Spleen (tissue), 11 donors: ENCODE measurements around the gene LRP2. TPM values are rescaled to one million over a fixed set of nuclear protein-coding genes. Genes with fewer than 3 reads are reported as not detected.

Source experiments
- DNase-seq: peaks from one replicate; pipeline ENCODE4 v3.0.0-alpha.2; 2020
- H3K27ac ChIP-seq, 8 donors: fragments of 200-600 bp; sonication (generic) in 7 of 8; 1 replicate in 4 of 8; 2 replicates in 4 of 8; pipeline versions ENCODE4 v1.5.0 to v1.8.0; 2016 to 2021; ENCODE audit warnings: inconsistent platforms in 4 of 8, mild to moderate bottlenecking in 4 of 8, moderate library complexity in 1 of 8
- H3K27me3 ChIP-seq, 7 donors: fragments of 200-600 bp; sonication (generic) in 6 of 7; replicated peaks in 1 of 7; 1 replicate in 4 of 7; 2 replicates in 3 of 7; pipeline versions ENCODE4 v1.5.0 to v1.8.0; 2016 to 2021; ENCODE audit warnings: inconsistent platforms in 3 of 7, mild to moderate bottlenecking in 1 of 7
- H3K36me3 ChIP-seq, 6 donors: fragments of 200-600 bp; sonication (generic) in 5 of 6; 1 replicate in 4 of 6; 2 replicates in 2 of 6; pipeline versions ENCODE4 v1.5.0 to v1.8.0; 2016 to 2021; ENCODE audit warnings: inconsistent platforms in 2 of 6
- H3K4me1 ChIP-seq, 6 donors: fragments of 200-600 bp; sonication (generic) in 5 of 6; 1 replicate in 3 of 6; 2 replicates in 3 of 6; pipeline versions ENCODE4 v1.5.0 to v1.8.0; 2016 to 2021; ENCODE audit warnings: inconsistent platforms in 3 of 6
- H3K4me3 ChIP-seq, 8 donors: fragments of 200-600 bp; sonication (generic) in 7 of 8; 1 replicate in 4 of 8; 2 replicates in 4 of 8; pipeline versions ENCODE4 v1.5.0 to v1.8.0; 2016 to 2021; ENCODE audit warnings: inconsistent platforms in 4 of 8, mild to moderate bottlenecking in 4 of 8, moderate library complexity in 2 of 8
- H3K9me3 ChIP-seq, 8 donors: fragments of 200-600 bp; sonication (generic) in 7 of 8; 1 replicate in 4 of 8; 2 replicates in 4 of 8; pipeline versions ENCODE4 v1.5.0 to v1.8.0; 2016 to 2021; ENCODE audit warnings: inconsistent platforms in 4 of 8
- POLR2A ChIP-seq, 3 donors: fragments of 450-650 bp; IDR thresholded peaks; one replicate each; pipeline ENCODE4 v1.5.1; 2017; ENCODE audit warnings: antibody characterized with exemption in 3 of 3, mild to moderate bottlenecking in 1 of 3
- POLR2AphosphoS5 ChIP-seq, 3 donors: sonication (generic); formaldehyde crosslinking; IDR thresholded peaks; one replicate each; pipeline ENCODE4 v1.5.1; 2017; ENCODE audit warnings: antibody characterized with exemption in 3 of 3
- WGBS, 5 donors: extraction: QIAGEN DNeasy Blood & Tissue Kit in 3 of 5; methylation state at CpG; one replicate each; pipeline versions ENCODE4 v1.1.5 to v1.1.7; 2013 to 2018; 5-methylcytosine and 5-hydroxymethylcytosine counted together
- intact Hi-C: fragments of 100-400 bp; cut with DNase I; formaldehyde crosslinking; loops from one replicate; pipeline ENCODE4 v1.15.0; 2023; ENCODE audit warnings: low total_unique reads
- polyA plus RNA-seq, 3 donors: library from polyadenylated mRNA; stranded (reverse); fragments of 200-250 nt; gene quantifications; one replicate each; pipeline ENCODE4 v1.2.1, GENCODE V29; 2013
- total RNA-seq, 7 donors: library from RNA; depleted of rRNA in 3 of 7; stranded (reverse); fragments of >200 nt in 3 of 7; fragmentation: NEBNext Ultra II Directional in 4 of 7; extraction: Animal tissue kit (Norgen Biotek cat#: 25700) in 4 of 7; gene quantifications; one replicate each; pipeline versions ENCODE4 v1.1.0 to v1.2.1, GENCODE V29; 2016 to 2021
- TF ChIP-seq, protein P1 (sequence below), 11 experiments: fragments of 200-600 bp in 7 of 11; fragments of 450-650 bp in 4 of 11; sonication (generic) in 4 of 11; IDR thresholded peaks in 8 of 11; conservative IDR thresholded peaks in 3 of 11; 1 replicate in 7 of 11; 2 replicates in 4 of 11; pipeline versions ENCODE4 v1.4.0 to v1.8.0; 2016 to 2021; ENCODE audit warnings: antibody characterized with exemption in 11 of 11, inconsistent platforms in 4 of 11, mild to moderate bottlenecking in 1 of 11
- donor health status: healthy with polysubstance abuse.
- donor health status: DM: no; HTN: no; CAD: no; lungs with moderate emphysema.
- donor health status: DM: no; HTN: no; CAD: no.
- donor health status: Bipolar disorder and iron deficiency.
- donor health status: healthy.
- donor health status: DM: no; HTN: no; CAD: no.
- donor health status: DM: yes; HTN: yes; CAD: no.

The LRP2 gene
- total and polyA plus RNA-seq, 10 donors = not detected

DNA sequence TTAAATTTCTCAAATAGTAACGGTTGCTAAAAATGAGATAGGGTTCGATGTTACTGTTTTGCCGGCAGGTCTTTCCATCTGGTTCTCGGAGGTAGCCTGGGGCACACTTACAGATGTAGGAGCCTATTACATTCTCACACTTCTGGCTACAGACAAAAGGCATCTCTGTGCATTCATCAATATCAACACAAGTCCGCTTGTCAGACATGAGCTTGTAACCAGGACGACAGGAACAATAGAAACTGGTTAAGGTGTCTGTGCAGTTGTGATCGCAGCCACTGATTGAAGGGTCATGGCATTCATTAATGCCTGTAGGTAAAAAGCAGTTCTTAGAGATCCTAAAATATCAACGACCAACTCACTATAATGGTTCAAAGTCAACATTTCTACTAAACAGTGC, 176.6 kb downstream of the LRP2 start:
- no peak for DNase-seq
- H3K36me3 ChIP-seq = no peaks in the 10 kb centered on the region
- no peak overlapping the region for H3K4me3 ChIP-seq
- TF ChIP-seq POLR2A (IDR thresholded peaks at IDR 0.05) = no peak
- TF ChIP-seq, protein P1, sequence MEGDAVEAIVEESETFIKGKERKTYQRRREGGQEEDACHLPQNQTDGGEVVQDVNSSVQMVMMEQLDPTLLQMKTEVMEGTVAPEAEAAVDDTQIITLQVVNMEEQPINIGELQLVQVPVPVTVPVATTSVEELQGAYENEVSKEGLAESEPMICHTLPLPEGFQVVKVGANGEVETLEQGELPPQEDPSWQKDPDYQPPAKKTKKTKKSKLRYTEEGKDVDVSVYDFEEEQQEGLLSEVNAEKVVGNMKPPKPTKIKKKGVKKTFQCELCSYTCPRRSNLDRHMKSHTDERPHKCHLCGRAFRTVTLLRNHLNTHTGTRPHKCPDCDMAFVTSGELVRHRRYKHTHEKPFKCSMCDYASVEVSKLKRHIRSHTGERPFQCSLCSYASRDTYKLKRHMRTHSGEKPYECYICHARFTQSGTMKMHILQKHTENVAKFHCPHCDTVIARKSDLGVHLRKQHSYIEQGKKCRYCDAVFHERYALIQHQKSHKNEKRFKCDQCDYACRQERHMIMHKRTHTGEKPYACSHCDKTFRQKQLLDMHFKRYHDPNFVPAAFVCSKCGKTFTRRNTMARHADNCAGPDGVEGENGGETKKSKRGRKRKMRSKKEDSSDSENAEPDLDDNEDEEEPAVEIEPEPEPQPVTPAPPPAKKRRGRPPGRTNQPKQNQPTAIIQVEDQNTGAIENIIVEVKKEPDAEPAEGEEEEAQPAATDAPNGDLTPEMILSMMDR (IDR thresholded peaks at IDR 0.05 in 8 of 11, conservative IDR thresholded peaks at IDR 0.05 in 3 of 11) = no peak
- no peak for TF ChIP-seq POLR2AphosphoS5 (IDR thresholded peaks at IDR 0.05)
- no peak overlapping the region for H3K27ac ChIP-seq
- intact Hi-C loops = no loop called here
- 85 to 92% (median 88%) methylated on average over 8 of the region's 8 CpGs for WGBS, 5 donors
- H3K4me1 ChIP-seq = no peaks in the 10 kb centered on the region
- H3K27me3 ChIP-seq = no peaks in the 10 kb centered on the region
- H3K9me3 ChIP-seq = no peaks in the 10 kb centered on the region

DNA sequence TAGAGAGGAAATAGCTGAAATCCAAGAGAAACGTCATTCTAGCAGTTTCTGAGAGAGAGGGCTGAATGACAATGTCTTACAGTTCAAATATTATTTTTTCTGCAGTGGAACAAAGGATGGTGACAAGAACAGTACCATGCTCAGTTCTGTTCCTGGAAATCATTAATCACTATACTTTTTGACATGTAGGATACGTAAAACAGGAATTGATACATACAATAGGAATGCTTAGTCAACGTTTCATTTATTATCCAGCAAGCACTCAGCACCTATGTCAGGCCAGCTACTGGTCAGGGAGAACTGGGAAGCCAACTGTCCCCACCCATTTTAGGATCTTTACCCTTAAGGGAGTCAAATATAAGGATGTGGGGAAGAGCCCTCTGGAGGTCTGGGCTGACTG, 178.3 kb downstream of the LRP2 start:
- DNase-seq = no peak
- H3K27ac ChIP-seq = no peak overlapping the region

DNA sequence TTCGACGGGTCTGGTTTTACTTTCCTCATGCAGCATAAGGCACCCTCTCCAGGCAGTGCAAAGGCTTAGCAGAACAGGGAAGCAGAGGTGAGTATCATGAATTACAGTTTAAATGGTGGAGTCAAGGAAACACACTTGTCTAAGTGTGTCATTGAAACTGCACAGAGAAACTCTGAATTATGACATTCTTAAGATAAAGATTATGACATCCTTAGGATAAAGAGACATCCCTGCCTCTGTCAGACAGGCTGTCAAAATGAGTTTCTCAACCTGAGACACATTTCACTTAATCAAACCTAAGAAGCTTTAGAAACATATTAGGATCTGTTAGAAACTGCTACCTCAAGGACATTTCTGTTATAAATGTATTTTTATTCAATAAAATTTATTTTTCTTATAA, 179.8 kb downstream of the LRP2 start:
- intact Hi-C loops = no loop called here
- Histone ChIP-seq H3K9me3 (no peaks in the 10 kb centered on the region), H3K36me3 (no peaks in the 10 kb centered on the region), H3K4me3 (no peak overlapping the region), H3K27me3 (no peaks in the 10 kb centered on the region), H3K27ac (no peak overlapping the region), H3K4me1 (no peaks in the 10 kb centered on the region)
- TF ChIP-seq POLR2A (IDR thresholded peaks at IDR 0.05) (no peak), POLR2AphosphoS5 (IDR thresholded peaks at IDR 0.05) (no peak)
- TF ChIP-seq, protein P1 (IDR thresholded peaks at IDR 0.05 in 8 of 11, conservative IDR thresholded peaks at IDR 0.05 in 3 of 11) = no peak
- 56 to 83% (median 74%) methylated on average over 2 of the region's 2 CpGs for WGBS, 5 donors
- DNase-seq = no peak

More for the DNA sequence above, 178.3 kb downstream of the LRP2 start:
- H3K4me3 ChIP-seq = no peak overlapping the region
- H3K36me3 ChIP-seq = no peaks in the 10 kb centered on the region
- TF ChIP-seq POLR2A (IDR thresholded peaks at IDR 0.05) (no peak), POLR2AphosphoS5 (IDR thresholded peaks at IDR 0.05) (no peak)
- TF ChIP-seq, protein P1 (IDR thresholded peaks at IDR 0.05 in 8 of 11, conservative IDR thresholded peaks at IDR 0.05 in 3 of 11) = no peak
- no peaks in the 10 kb centered on the region for H3K4me1 ChIP-seq
- intact Hi-C loops = no loop called here
- H3K27me3 ChIP-seq = no peaks in the 10 kb centered on the region
- no peaks in the 10 kb centered on the region for H3K9me3 ChIP-seq
- 33 to 46% (median 40%) methylated on average over 3 of the region's 3 CpGs for WGBS, 5 donors

DNA sequence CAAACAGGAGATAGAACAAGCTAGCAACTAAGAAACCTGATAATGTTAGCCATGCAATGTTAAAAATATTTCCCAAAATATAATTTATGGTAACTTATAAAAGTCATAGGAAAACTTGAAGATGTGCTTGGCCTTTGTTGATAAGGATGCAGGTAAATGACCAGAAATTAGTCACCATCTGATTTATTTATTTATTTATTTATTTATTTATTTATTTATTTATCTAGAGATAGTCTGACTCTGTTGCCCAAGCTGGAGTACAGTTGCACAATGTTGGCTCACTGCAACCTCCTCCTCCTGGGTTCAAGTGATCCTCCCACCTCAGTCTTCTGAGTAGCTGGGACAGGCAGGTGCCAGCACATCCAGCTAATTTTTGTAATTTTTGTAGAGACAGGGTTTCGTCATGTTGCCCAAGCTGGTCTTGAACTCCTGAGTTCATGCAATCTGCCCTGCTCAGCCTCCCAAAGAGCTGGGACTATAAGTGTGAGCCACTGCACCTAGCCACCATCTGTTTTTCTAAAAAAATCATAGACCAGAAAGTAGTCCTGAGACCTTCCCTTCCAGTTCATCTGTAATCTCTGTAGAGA, 183.4 kb downstream of the LRP2 start:
- no peak overlapping the region for H3K4me3 ChIP-seq
- TF ChIP-seq POLR2A (IDR thresholded peaks at IDR 0.05) = no peak
- TF ChIP-seq, protein P1 (IDR thresholded peaks at IDR 0.05 in 8 of 11, conservative IDR thresholded peaks at IDR 0.05 in 3 of 11) = no peak
- no peak for TF ChIP-seq POLR2AphosphoS5 (IDR thresholded peaks at IDR 0.05)
- H3K36me3 ChIP-seq = no peaks in the 10 kb centered on the region
- no peak overlapping the region for H3K27ac ChIP-seq
- H3K9me3 ChIP-seq = no peaks in the 10 kb centered on the region
- no peaks in the 10 kb centered on the region for H3K4me1 ChIP-seq
- intact Hi-C loops = no loop called here
- DNase-seq = no peak
- 77 to 100% (median 85%) methylated on average over 1 of the region's 1 CpG for WGBS, 5 donors
- no peaks in the 10 kb centered on the region for H3K27me3 ChIP-seq
